GM12801 (cell line): Measurements from ENCODE around the gene ZNF577.

Experiments
- TF ChIP-seq, protein P1 (sequence below): IDR thresholded peaks from one replicate; pipeline ENCODE4 v1.5.1; 2011; ENCODE audit warnings: control low read depth; ENCODE audit not compliant: insufficient read length; ENCODE audit errors: extremely low read depth

Gene ZNF577

DNA sequence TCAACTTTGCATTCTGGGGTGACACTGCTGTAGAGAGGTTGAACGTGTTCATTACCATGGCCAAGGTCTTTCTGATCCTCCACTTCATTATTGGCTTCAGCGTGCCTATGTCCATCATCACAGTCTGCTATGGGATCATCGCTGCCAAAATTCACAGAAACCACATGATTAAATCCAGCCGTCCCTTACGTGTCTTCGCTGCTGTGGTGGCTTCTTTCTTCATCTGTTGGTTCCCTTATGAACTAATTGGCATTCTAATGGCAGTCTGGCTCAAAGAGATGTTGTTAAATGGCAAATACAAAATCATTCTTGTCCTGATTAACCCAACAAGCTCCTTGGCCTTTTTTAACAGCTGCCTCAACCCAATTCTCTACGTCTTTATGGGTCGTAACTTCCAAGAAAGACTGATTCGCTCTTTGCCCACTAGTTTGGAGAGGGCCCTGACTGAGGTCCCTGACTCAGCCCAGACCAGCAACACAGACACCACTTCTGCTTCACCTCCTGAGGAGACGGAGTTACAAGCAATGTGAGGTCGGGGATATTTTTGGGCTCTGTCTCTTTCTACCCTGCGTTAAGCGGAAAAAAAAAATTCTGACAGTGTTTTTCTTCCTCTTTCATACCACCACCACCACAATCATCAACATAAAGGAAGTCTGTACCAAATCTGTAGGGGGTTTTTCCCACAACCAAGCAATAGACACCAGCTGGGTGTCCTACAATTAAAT, 63.3 kb downstream of the ZNF577 start:
- TF ChIP-seq, protein P1, sequence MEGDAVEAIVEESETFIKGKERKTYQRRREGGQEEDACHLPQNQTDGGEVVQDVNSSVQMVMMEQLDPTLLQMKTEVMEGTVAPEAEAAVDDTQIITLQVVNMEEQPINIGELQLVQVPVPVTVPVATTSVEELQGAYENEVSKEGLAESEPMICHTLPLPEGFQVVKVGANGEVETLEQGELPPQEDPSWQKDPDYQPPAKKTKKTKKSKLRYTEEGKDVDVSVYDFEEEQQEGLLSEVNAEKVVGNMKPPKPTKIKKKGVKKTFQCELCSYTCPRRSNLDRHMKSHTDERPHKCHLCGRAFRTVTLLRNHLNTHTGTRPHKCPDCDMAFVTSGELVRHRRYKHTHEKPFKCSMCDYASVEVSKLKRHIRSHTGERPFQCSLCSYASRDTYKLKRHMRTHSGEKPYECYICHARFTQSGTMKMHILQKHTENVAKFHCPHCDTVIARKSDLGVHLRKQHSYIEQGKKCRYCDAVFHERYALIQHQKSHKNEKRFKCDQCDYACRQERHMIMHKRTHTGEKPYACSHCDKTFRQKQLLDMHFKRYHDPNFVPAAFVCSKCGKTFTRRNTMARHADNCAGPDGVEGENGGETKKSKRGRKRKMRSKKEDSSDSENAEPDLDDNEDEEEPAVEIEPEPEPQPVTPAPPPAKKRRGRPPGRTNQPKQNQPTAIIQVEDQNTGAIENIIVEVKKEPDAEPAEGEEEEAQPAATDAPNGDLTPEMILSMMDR = no peak

DNA sequence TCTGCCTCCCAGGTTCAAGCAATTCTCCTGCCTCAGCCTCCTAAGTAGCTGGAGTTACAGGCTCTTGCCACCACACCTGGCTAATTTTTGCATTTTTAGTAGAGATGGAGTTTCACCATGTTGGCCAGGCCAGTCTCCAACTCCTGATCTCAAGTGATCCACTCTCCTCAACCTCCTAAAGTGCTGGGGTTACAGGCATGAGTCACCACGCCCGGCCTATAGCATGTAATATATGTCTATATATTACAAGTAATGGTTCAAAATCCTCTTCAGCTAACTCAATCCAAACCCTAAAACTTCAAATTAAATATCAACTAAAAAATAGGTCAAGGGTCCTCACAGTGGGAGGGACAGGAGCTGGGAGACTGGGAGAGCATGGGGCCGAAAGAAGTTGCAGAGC, 64.8 kb downstream of the ZNF577 start:
- TF ChIP-seq, protein P1 = no peak

GRCh38 chr19:51822325-51822724, 65.4 kb downstream of the ZNF577 start:
- TF ChIP-seq, protein P1 = no peak

- TF ChIP-seq, protein P1 = no peak
Observed at GRCh38 chr19:51821921-51822320, 65.8 kb downstream of the ZNF577 start.

GRCh38 chr19:51821456-51821855, 66.3 kb downstream of the ZNF577 start:
- TF ChIP-seq, protein P1 = no peak
